OCI-LY3 (cell line): ENCODE results near the gene TAF11L13.
"Not testable (repeated sequence)": the region's sequence is repeated elsewhere in the genome, so short reads cannot be mapped to it uniquely, and the experiment has no call there.

ENCODE experiments used
- CTCF ChIP-seq: fragments of 200-600, 300-600 bp; sonication (generic); IDR thresholded peaks from 2 replicates; pipeline ENCODE4 v1.5.1; 2014; ENCODE audit warnings: antibody characterized with exemption, low read length, low read depth
- EZH2phosphoT487 ChIP-seq: fragments of 200-600 bp; shearing (Covaris generic); IDR thresholded peaks from 2 replicates; pipeline ENCODE4 v1.6.1; 2018; ENCODE audit warnings: antibody characterized with exemption, mixed run types, low read depth

- TF ChIP-seq CTCF, EZH2phosphoT487: not testable (repeated sequence)
These were observed 34.2 kb upstream of the TAF11L13 start, which contains the start of gene TAF11L10 for GRCh38 chr5:17597728-17598127.
